ENCODE data around the gene SLC6A9. TPM values are rescaled to one million over a fixed set of nuclear protein-coding genes. Genes with fewer than 3 reads are reported as not detected.

Gene SLC6A9
- total RNA-seq, 2 donors from 2014 or later: 21.7 to 26.1 TPM

DNA sequence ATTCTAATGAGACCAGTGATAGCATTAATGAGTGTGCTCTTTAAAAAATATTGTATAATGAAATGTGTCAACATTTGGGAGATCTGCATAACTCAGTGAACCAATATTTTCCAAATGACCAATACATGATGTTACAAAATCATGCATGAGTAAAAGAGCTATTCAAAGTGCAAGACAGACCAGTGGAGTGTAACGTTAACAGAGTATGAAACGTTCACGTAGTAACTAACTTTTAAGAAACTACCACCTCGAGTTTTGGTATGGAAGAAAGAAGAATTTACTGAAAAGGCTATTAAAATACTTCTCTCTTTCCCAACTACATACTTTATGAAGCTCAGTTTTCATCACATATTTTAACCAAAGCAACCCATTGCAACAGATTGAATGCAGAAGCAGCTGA is 9.6 kb upstream of the SLC6A9 start:
- no peak overlapping the region for H3K27ac ChIP-seq
- no peak overlapping the region for H3K9ac ChIP-seq (ENCODE audit: low read depth in 2 of 2, low read length in 2 of 2)
- H3K36me3 ChIP-seq: no peaks in the 10 kb centered on the region
- H3K4me1 ChIP-seq: no peaks in the 10 kb centered on the region
- intact Hi-C loops (cut with DNase I): loop anchor here (10.0 kb wide), 1 partner anchor 106 kb away; the partner anchor contains the start of gene ARTN
- no peaks in the 10 kb centered on the region for H3K27me3 ChIP-seq
- no peaks in the 10 kb centered on the region for H3K9me3 ChIP-seq
- H3K4me3 ChIP-seq: no peak overlapping the region
- DNase-seq: no peak
- TF ChIP-seq, protein P1, sequence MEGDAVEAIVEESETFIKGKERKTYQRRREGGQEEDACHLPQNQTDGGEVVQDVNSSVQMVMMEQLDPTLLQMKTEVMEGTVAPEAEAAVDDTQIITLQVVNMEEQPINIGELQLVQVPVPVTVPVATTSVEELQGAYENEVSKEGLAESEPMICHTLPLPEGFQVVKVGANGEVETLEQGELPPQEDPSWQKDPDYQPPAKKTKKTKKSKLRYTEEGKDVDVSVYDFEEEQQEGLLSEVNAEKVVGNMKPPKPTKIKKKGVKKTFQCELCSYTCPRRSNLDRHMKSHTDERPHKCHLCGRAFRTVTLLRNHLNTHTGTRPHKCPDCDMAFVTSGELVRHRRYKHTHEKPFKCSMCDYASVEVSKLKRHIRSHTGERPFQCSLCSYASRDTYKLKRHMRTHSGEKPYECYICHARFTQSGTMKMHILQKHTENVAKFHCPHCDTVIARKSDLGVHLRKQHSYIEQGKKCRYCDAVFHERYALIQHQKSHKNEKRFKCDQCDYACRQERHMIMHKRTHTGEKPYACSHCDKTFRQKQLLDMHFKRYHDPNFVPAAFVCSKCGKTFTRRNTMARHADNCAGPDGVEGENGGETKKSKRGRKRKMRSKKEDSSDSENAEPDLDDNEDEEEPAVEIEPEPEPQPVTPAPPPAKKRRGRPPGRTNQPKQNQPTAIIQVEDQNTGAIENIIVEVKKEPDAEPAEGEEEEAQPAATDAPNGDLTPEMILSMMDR (IDR thresholded peaks at IDR 0.05): no peak

DNA sequence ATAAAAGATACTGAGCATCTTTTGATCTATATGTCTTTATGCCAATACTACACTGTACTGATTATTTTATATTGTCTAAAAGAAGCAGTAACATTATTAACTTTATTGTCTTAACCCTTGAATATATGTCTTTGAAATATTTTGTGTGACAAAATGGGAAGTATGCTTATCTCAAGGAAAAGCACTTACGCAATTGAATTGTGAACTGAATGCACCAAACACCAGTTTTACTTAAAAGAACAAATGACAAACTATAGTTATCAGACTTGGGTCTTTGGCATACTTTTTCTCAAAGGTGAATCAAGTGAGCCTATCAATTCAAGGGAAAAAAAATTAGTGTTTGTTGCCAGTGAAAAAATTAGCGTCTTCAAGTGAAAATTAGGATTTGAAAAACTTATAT is 9.2 kb upstream of the SLC6A9 start:
- DNase-seq: no peak
- Histone ChIP-seq H3K27me3 (no peaks in the 10 kb centered on the region), H3K36me3 (no peaks in the 10 kb centered on the region), H3K4me3 (no peak overlapping the region), H3K9me3 (no peaks in the 10 kb centered on the region), H3K27ac (no peak overlapping the region), H3K4me1 (no peaks in the 10 kb centered on the region), H3K9ac (ENCODE audit: low read depth in 2 of 2, low read length in 2 of 2) (no peak overlapping the region)
- intact Hi-C loops (cut with DNase I): loop anchor here (10.0 kb wide), 1 partner anchor 106 kb away; the partner anchor contains the start of gene ARTN
- TF ChIP-seq, protein P1 (IDR thresholded peaks at IDR 0.05): no peak

DNA sequence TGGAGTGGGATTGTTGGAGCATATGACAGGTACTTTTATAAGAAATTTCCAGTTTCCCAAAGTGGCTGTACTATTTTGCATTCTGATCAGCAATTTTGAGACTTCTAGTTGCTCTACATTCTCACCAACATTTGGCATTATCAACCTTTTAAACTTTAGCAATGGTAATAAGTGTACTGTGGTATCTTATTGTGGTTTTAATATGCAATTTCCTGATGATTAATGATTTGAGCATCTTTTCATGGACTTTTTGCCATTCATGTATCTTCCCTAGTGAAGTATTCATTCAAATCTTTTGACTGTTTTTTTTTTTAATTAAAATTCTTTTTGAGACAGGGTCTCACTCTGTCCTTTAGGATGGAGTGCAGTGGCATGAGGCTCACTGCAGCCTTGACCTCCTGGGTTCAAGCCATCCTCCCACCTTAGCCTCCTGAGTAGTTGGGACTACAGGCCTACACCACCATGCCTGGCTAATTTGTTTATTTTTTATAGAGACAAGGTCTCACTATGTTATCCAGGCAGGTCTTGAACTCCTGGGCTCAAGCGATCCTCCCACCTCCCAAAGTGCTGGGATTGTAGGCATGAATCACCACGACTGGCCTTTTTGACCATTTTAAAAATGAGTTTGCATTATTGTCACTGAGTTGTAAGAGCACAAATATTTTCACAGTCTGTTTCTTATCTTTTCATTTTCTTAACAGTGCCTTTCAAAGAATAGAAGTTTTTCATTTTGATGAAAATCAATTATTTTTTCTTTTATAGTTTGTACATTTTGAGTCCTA is 7.8 kb upstream of the SLC6A9 start:
- TF ChIP-seq, protein P1 (IDR thresholded peaks at IDR 0.05): no peak
- H3K36me3 ChIP-seq: no peaks in the 10 kb centered on the region
- no peak overlapping the region for H3K27ac ChIP-seq
- no peak for DNase-seq
- H3K27me3 ChIP-seq: no peaks in the 10 kb centered on the region
- no peak overlapping the region for H3K4me3 ChIP-seq
- H3K4me1 ChIP-seq: no peaks in the 10 kb centered on the region
- intact Hi-C loops (cut with DNase I): loop anchor here (10.0 kb wide), 1 partner anchor 274 kb away; no protein-coding TSS in a partner anchor
- H3K9ac ChIP-seq (ENCODE audit: low read depth in 2 of 2, low read length in 2 of 2): no peak overlapping the region
- H3K9me3 ChIP-seq: no peaks in the 10 kb centered on the region

DNA sequence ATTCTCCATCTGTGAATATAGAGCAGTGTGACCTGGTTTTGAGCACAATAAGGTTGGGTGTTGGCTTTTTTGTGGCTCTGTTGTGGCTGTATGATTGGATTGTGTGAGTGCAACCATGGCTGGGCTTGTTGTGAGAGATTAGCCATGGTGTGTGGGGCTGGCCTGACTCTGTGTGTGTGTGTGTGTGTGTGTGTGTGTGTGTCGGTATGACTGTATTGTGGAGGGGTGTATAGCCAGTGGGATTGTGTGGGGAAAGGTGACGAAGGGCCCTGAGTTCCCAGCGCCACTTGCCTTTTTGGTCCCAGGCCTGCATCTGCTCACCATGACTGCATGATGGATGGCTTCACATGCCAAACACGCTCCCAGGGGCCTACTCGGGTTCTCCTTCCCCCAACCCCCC is 5.9 kb upstream of the SLC6A9 start:
- no peaks in the 10 kb centered on the region for H3K9me3 ChIP-seq
- H3K36me3 ChIP-seq: no peaks in the 10 kb centered on the region
- intact Hi-C loops (cut with DNase I): loop anchor here (2.0 to 10.0 kb wide), 2 partner anchors 30 to 272 kb away; no protein-coding TSS in a partner anchor
- no peaks in the 10 kb centered on the region for H3K4me1 ChIP-seq
- no peak overlapping the region for H3K4me3 ChIP-seq
- TF ChIP-seq, protein P1 (IDR thresholded peaks at IDR 0.05): no peak
- no peak overlapping the region for H3K9ac ChIP-seq (ENCODE audit: low read depth in 2 of 2, low read length in 2 of 2)
- no peak overlapping the region for H3K27ac ChIP-seq
- DNase-seq: no peak
- H3K27me3 ChIP-seq: no peaks in the 10 kb centered on the region

DNA sequence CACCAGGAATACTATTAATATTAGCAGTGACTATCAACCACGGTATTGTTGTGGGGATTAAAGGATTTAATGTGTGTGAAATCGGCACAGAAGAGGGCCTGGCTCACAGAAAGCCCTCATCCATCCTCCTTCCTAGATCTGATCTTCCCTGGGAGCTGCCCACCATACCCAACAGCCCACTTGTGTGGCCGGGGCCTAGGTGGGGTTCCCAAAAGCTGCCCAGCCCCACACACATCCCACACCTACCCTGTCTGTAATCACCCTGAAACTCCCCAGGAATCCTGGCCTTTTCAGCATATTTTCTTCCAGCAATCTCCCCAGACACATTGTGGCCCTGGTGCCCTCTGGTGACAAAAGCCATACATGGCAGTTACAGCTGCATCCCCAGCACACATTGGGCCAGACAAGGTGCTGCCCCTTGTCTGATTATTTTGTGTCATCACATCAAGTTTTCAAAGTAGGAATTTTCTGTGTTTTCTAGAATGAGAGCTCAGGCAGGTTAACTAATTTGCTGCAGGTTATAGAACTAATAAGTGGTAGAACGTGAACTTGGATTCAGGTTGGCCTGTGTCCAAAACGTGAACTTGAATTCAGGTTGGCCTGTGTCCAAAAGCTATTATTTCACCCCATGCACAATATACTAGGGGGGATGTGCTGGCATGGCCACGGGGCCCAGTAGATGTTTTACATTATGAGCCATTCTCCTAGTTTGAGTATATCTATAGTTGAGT is 5.3 kb upstream of the SLC6A9 start:
- H3K27ac ChIP-seq: no peak overlapping the region
- H3K27me3 ChIP-seq: no peaks in the 10 kb centered on the region
- no peak overlapping the region for H3K4me3 ChIP-seq
- TF ChIP-seq, protein P1 (IDR thresholded peaks at IDR 0.05): peak; percentile 83
- intact Hi-C loops (cut with DNase I): loop anchor here (2.0 to 10.0 kb wide), 2 partner anchors 30 to 272 kb away; no protein-coding TSS in a partner anchor
- peaks cover 5% of the 10 kb centered on the region for H3K4me1 ChIP-seq
- H3K36me3 ChIP-seq: no peaks in the 10 kb centered on the region
- peak; percentile 85 for DNase-seq
- no peak overlapping the region for H3K9ac ChIP-seq (ENCODE audit: low read depth in 2 of 2, low read length in 2 of 2)
- no peaks in the 10 kb centered on the region for H3K9me3 ChIP-seq
